HepG2 (cell line): Measurements from ENCODE around the gene KPNB1. TPM values are rescaled to one million over a fixed set of nuclear protein-coding genes. Genes with fewer than 3 reads are reported as not detected.
A peak's percentile ranks its signal among the peaks of the same experiment; 100 is the strongest.

Source experiments
- E2F5 ChIP-seq: sonication (generic); formaldehyde crosslinking; conservative IDR thresholded peaks from 2 replicates; pipeline ENCODE4 v1.4.0; 2020; ENCODE audit warnings: missing genetic modification reagents
- KLF11 ChIP-seq: IDR thresholded peaks from 2 replicates; pipeline ENCODE4 v1.6.1; 2016; ENCODE audit warnings: missing compliant biosample characterization
- MBD4 ChIP-seq: IDR thresholded peaks from 2 replicates; pipeline ENCODE4 v1.6.1; 2012; ENCODE audit warnings: low read length, inconsistent platforms, borderline replicate concordance
- MTF1 ChIP-seq: sonication (generic); formaldehyde crosslinking; IDR thresholded peaks from 2 replicates; pipeline ENCODE4 v1.5.0; 2020; ENCODE audit warnings: missing genetic modification reagents
- PAWR ChIP-seq: sonication (generic); formaldehyde crosslinking; IDR thresholded peaks from 2 replicates; pipeline ENCODE4 v1.4.0; 2020; ENCODE audit warnings: missing genetic modification reagents, mild to moderate bottlenecking, borderline replicate concordance
- POGZ ChIP-seq: sonication (generic); formaldehyde crosslinking; IDR thresholded peaks from 2 replicates; pipeline ENCODE4 v1.4.0; 2020; ENCODE audit warnings: mild to moderate bottlenecking, missing genetic modification reagents
- POLR2AphosphoS2 ChIP-seq: IDR thresholded peaks from 2 replicates; pipeline ENCODE4 v1.6.1; 2011; ENCODE audit warnings: low read depth, low read length, improper control_type of control experiment
- RFX3 ChIP-seq: IDR thresholded peaks from 2 replicates; pipeline ENCODE4 v1.6.1; 2016; ENCODE audit warnings: missing biosample characterization, missing genetic modification reagents
- TFDP1 ChIP-seq: IDR thresholded peaks from 2 replicates; pipeline ENCODE4 v1.6.1; 2016; ENCODE audit warnings: missing compliant biosample characterization, missing genetic modification reagents, borderline replicate concordance
- ZNF10 ChIP-seq: sonication (generic); formaldehyde crosslinking; IDR thresholded peaks from 2 replicates; pipeline ENCODE4 v1.4.0; 2020; ENCODE audit warnings: mild to moderate bottlenecking, low read depth, missing genetic modification reagents, borderline replicate concordance
- ZNF124 ChIP-seq: sonication (generic); formaldehyde crosslinking; IDR thresholded peaks from 2 replicates; pipeline ENCODE4 v1.4.0; 2020; ENCODE audit warnings: missing genetic modification reagents
- ZNF138 ChIP-seq: sonication (generic); formaldehyde crosslinking; IDR thresholded peaks from 2 replicates; pipeline ENCODE4 v1.5.0; 2020; ENCODE audit warnings: mild to moderate bottlenecking, low read depth, missing genetic modification reagents
- ZNF180 ChIP-seq: sonication (generic); formaldehyde crosslinking; IDR thresholded peaks from 2 replicates; pipeline ENCODE4 v1.4.0; 2020; ENCODE audit warnings: low read depth, missing genetic modification reagents, borderline replicate concordance
- ZNF574 ChIP-seq: sonication (generic); formaldehyde crosslinking; IDR thresholded peaks from 2 replicates; pipeline ENCODE4 v1.4.0; 2020; ENCODE audit warnings: missing genetic modification reagents
- ZSCAN20 ChIP-seq: sonication (generic); formaldehyde crosslinking; IDR thresholded peaks from 2 replicates; pipeline ENCODE4 v1.4.0; 2020; ENCODE audit warnings: missing genetic modification reagents, mild to moderate bottlenecking, borderline replicate concordance
- polyA plus RNA-seq, 8 experiments: library from polyadenylated mRNA; depleted of rRNA in 3 of 8; stranded (reverse) in 7 of 8; unstranded in 1 of 8; fragments of >200 nt; fragmentation: Illumina TruSeq in 4 of 8; extraction: Trizol in 4 of 8; gene quantifications; 2 replicates each; pipeline versions ENCODE4 v1.2.1 to v1.2.3, GENCODE V29; 2011 to 2016; ENCODE audit warnings: low read depth in 4 of 8, missing spikeins in 1 of 8, mixed read lengths in 1 of 8; ENCODE audit not compliant: insufficient read depth in 1 of 8
- total RNA-seq, 5 experiments: library from RNA; depleted of rRNA; stranded (reverse); fragments of >200 nt; fragmentation: Illumina TruSeq; extraction: Trizol; gene quantifications; 2 replicates each; pipeline ENCODE4 v1.2.3, GENCODE V29; 2016; ENCODE audit warnings: low read depth in 1 of 5
- TF ChIP-seq, protein P1 (sequence below): sonication (generic); formaldehyde crosslinking; IDR thresholded peaks from 2 replicates; pipeline ENCODE4 v1.4.0; 2020; ENCODE audit warnings: mild to moderate bottlenecking, missing genetic modification reagents
- TF ChIP-seq, protein P2 (sequence below): sonication (generic); formaldehyde crosslinking; IDR thresholded peaks from 2 replicates; pipeline ENCODE4 v1.5.0; 2020; ENCODE audit warnings: mild to moderate bottlenecking, missing genetic modification reagents, moderate library complexity
- TF ChIP-seq, protein P3 (sequence below), 2 experiments: fragments of 450-650 bp in 1 of 2; sonication (generic) in 1 of 2; formaldehyde crosslinking; IDR thresholded peaks; 2 replicates each; pipeline versions ENCODE4 v1.5.0 to v1.8.0; 2020 to 2022; ENCODE audit warnings: mild to moderate bottlenecking in 1 of 2, missing genetic modification reagents in 1 of 2
- TF ChIP-seq, protein P4 (sequence below): IDR thresholded peaks from 2 replicates; pipeline ENCODE4 v1.6.1; 2016; ENCODE audit warnings: control low read depth

The KPNB1 gene
- total and polyA plus RNA-seq, 2 of the 13 experiments (the other 11 are each of a cell fraction or from before 2014, with no cell fraction given): 164 to 424 TPM

- TF ChIP-seq, protein P1, sequence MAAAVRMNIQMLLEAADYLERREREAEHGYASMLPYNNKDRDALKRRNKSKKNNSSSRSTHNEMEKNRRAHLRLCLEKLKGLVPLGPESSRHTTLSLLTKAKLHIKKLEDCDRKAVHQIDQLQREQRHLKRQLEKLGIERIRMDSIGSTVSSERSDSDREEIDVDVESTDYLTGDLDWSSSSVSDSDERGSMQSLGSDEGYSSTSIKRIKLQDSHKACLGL (CRISPR knock-in tag): peak; percentile 96; the same call in 1 of the 2 replicates
- TF ChIP-seq PAWR (CRISPR knock-in tag): no peak
- TF ChIP-seq MTF1: no peak
- TF ChIP-seq ZNF180 (CRISPR knock-in tag): no peak
- TF ChIP-seq, protein P2, sequence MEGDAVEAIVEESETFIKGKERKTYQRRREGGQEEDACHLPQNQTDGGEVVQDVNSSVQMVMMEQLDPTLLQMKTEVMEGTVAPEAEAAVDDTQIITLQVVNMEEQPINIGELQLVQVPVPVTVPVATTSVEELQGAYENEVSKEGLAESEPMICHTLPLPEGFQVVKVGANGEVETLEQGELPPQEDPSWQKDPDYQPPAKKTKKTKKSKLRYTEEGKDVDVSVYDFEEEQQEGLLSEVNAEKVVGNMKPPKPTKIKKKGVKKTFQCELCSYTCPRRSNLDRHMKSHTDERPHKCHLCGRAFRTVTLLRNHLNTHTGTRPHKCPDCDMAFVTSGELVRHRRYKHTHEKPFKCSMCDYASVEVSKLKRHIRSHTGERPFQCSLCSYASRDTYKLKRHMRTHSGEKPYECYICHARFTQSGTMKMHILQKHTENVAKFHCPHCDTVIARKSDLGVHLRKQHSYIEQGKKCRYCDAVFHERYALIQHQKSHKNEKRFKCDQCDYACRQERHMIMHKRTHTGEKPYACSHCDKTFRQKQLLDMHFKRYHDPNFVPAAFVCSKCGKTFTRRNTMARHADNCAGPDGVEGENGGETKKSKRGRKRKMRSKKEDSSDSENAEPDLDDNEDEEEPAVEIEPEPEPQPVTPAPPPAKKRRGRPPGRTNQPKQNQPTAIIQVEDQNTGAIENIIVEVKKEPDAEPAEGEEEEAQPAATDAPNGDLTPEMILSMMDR (CRISPR knock-in tag): no peak
- TF ChIP-seq ZNF138: no peak
- TF ChIP-seq ZSCAN20 (CRISPR knock-in tag): peak; percentile 59; the same call in 1 of the 2 replicates
- TF ChIP-seq, protein P3, sequence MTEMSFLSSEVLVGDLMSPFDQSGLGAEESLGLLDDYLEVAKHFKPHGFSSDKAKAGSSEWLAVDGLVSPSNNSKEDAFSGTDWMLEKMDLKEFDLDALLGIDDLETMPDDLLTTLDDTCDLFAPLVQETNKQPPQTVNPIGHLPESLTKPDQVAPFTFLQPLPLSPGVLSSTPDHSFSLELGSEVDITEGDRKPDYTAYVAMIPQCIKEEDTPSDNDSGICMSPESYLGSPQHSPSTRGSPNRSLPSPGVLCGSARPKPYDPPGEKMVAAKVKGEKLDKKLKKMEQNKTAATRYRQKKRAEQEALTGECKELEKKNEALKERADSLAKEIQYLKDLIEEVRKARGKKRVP (CRISPR knock-in tag; IDR thresholded peaks at IDR 0.05): 0 out of 4 replicates have a peak, but pooled peaks of 1 of the 2 experiments have one; percentile 28
- TF ChIP-seq KLF11 (CRISPR knock-in tag): peak; percentile 30; the same call in 1 of the 2 replicates
- TF ChIP-seq POGZ (CRISPR knock-in tag): peak; percentile 76
- peak; percentile 94 for TF ChIP-seq TFDP1 (CRISPR knock-in tag)
- no peak for TF ChIP-seq ZNF124 (CRISPR knock-in tag)
- TF ChIP-seq ZNF574 (CRISPR knock-in tag): peak; percentile 71
- no peak for TF ChIP-seq RFX3 (CRISPR knock-in tag)
- TF ChIP-seq POLR2AphosphoS2: no peak
- TF ChIP-seq, protein P4, sequence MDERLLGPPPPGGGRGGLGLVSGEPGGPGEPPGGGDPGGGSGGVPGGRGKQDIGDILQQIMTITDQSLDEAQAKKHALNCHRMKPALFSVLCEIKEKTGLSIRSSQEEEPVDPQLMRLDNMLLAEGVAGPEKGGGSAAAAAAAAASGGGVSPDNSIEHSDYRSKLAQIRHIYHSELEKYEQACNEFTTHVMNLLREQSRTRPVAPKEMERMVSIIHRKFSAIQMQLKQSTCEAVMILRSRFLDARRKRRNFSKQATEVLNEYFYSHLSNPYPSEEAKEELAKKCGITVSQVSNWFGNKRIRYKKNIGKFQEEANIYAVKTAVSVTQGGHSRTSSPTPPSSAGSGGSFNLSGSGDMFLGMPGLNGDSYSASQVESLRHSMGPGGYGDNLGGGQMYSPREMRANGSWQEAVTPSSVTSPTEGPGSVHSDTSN: no peak
- TF ChIP-seq ZNF10 (CRISPR knock-in tag): no peak
- TF ChIP-seq E2F5 (CRISPR knock-in tag): peak; percentile 70
- no peak for TF ChIP-seq MBD4
Measured at GRCh38 chr17:47650525-47651522, 1.1 kb downstream of the KPNB1 start (continued).
